ENCODE results near the gene MYO1D. TPM values are rescaled to one million over a fixed set of nuclear protein-coding genes. Genes with fewer than 3 reads are reported as not detected.

Gene MYO1D
- total and polyA plus RNA-seq, 9 donors: 20.9 to 62.2 (median 53.8) TPM

- no peaks in the 10 kb centered on the region for H3K9me3 ChIP-seq
- no peaks in the 10 kb centered on the region for H3K27me3 ChIP-seq
- DNase-seq: no peak
- H3K27ac ChIP-seq: no peak overlapping the region
- intact Hi-C loops (cut with DNase I): no loop called here
- no peak overlapping the region for H3K4me3 ChIP-seq
- no peaks in the 10 kb centered on the region for H3K36me3 ChIP-seq
- WGBS, 3 donors: 89 to 94% (median 92%) methylated on average over 15 of the region's 15 CpGs
- peaks cover 14% of the 10 kb centered on the region for H3K4me1 ChIP-seq (ENCODE audit: insufficient read depth)
- no peak for TF ChIP-seq POLR2A (IDR thresholded peaks at IDR 0.05)
- TF ChIP-seq CTCF (IDR thresholded peaks at IDR 0.05): no peak
- no peak for TF ChIP-seq EP300 (IDR thresholded peaks at IDR 0.05)
These were observed 383.4 kb downstream of the MYO1D start for GRCh38 chr17:32493571-32493970.

- DNase-seq: no peak
- Histone ChIP-seq H3K27ac (no peak overlapping the region), H3K4me3 (no peak overlapping the region), H3K36me3 (no peaks in the 10 kb centered on the region), H3K27me3 (no peaks in the 10 kb centered on the region), H3K9me3 (no peaks in the 10 kb centered on the region), H3K4me1 (ENCODE audit: insufficient read depth) (peaks cover 17% of the 10 kb centered on the region)
- intact Hi-C loops (cut with DNase I): no loop called here
- TF ChIP-seq EP300 (IDR thresholded peaks at IDR 0.05) (no peak), POLR2A (IDR thresholded peaks at IDR 0.05) (no peak), CTCF (IDR thresholded peaks at IDR 0.05) (no peak)
- 94 to 97% (median 95%) methylated on average over 7 of the region's 7 CpGs for WGBS, 3 donors
These were observed 384.2 kb downstream of the MYO1D start for GRCh38 chr17:32492648-32493289.

GRCh38 chr17:32492264-32492589 is 384.7 kb downstream of the MYO1D start:
- Histone ChIP-seq H3K9me3 (no peaks in the 10 kb centered on the region), H3K27me3 (no peaks in the 10 kb centered on the region), H3K27ac (no peak overlapping the region), H3K36me3 (no peaks in the 10 kb centered on the region), H3K4me1 (ENCODE audit: insufficient read depth) (peaks cover 20% of the 10 kb centered on the region), H3K4me3 (no peak overlapping the region)
- 76 to 81% (median 77%) methylated on average over 4 of the region's 4 CpGs for WGBS, 3 donors
- no peak for TF ChIP-seq CTCF (IDR thresholded peaks at IDR 0.05)
- TF ChIP-seq POLR2A (IDR thresholded peaks at IDR 0.05): no peak
- TF ChIP-seq EP300 (IDR thresholded peaks at IDR 0.05): no peak
- DNase-seq: no peak
- intact Hi-C loops (cut with DNase I): no loop called here

- Histone ChIP-seq H3K4me1 (ENCODE audit: insufficient read depth) (peaks cover 20% of the 10 kb centered on the region), H3K4me3 (no peak overlapping the region), H3K27me3 (no peaks in the 10 kb centered on the region), H3K27ac (no peak overlapping the region), H3K36me3 (no peaks in the 10 kb centered on the region), H3K9me3 (no peaks in the 10 kb centered on the region)
- WGBS, 3 donors: 77 to 83% (median 80%) methylated on average over 21 of the region's 21 CpGs
- no peak for TF ChIP-seq CTCF (IDR thresholded peaks at IDR 0.05)
- TF ChIP-seq EP300 (IDR thresholded peaks at IDR 0.05): no peak
- no peak for TF ChIP-seq POLR2A (IDR thresholded peaks at IDR 0.05)
- DNase-seq: no peak
- intact Hi-C loops (cut with DNase I): no loop called here
These were observed 385.3 kb downstream of the MYO1D start for GRCh38 chr17:32491371-32492263.
